Stomach (tissue), 4 donors: Measurements from ENCODE around the gene SLC28A1.

Source experiments
- EP300 ChIP-seq: sonication (generic); formaldehyde crosslinking; IDR thresholded peaks from one replicate; pipeline ENCODE4 v1.6.1; 2017; ENCODE audit warnings: antibody characterized with exemption
- TF ChIP-seq, protein P1 (sequence below), 7 experiments: fragments of 450-650 bp in 4 of 7; fragments of 200-600 bp in 3 of 7; sonication (generic) in 3 of 7; IDR thresholded peaks; one replicate each; pipeline ENCODE4 v1.5.1; 2016 to 2019; ENCODE audit warnings: antibody characterized with exemption in 7 of 7, control low read depth in 2 of 7, mild to moderate bottlenecking in 1 of 7

- TF ChIP-seq, protein P1, sequence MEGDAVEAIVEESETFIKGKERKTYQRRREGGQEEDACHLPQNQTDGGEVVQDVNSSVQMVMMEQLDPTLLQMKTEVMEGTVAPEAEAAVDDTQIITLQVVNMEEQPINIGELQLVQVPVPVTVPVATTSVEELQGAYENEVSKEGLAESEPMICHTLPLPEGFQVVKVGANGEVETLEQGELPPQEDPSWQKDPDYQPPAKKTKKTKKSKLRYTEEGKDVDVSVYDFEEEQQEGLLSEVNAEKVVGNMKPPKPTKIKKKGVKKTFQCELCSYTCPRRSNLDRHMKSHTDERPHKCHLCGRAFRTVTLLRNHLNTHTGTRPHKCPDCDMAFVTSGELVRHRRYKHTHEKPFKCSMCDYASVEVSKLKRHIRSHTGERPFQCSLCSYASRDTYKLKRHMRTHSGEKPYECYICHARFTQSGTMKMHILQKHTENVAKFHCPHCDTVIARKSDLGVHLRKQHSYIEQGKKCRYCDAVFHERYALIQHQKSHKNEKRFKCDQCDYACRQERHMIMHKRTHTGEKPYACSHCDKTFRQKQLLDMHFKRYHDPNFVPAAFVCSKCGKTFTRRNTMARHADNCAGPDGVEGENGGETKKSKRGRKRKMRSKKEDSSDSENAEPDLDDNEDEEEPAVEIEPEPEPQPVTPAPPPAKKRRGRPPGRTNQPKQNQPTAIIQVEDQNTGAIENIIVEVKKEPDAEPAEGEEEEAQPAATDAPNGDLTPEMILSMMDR (IDR thresholded peaks at IDR 0.05), result no peak
- no peak for TF ChIP-seq EP300
These were observed 5.7 kb downstream of the SLC28A1 start for GRCh38 chr15:84889991-84890669.
